ENCODE measurements around the gene BCO2.
A peak's percentile ranks its signal among the peaks of the same experiment; 100 is the strongest.
"Not testable (repeated sequence)": the region's sequence is repeated elsewhere in the genome, so short reads cannot be mapped to it uniquely, and the experiment has no call there.

Gene BCO2

GRCh38 chr11:112174789-112175598, at the start of gene BCO2:
BCO2 (plus strand) TSS chr11:112175512; CDS start chr11:112175602, 90 bp downstream.
- peak; percentile 31 for FAIRE-seq

DNA sequence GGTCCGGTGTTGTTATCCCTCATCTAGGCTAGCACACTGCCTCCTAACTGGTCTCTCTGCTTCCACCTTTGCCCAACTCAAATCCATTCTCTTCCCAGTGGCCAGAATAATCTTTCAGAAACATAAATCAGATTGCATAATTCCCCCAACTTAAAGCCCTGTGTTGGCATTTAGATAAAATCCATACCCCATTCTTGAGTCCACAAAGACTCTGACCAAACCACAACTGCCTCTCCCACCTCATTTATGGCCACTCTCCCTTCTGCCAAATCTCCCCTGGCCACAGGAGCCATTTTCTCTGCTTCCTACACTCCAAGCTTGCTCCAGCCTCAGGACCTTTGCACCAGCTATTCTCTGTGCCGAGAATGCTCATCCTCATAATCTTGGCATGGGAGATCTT, 48.3 kb upstream of the BCO2 start:
- FAIRE-seq = no peak

DNA sequence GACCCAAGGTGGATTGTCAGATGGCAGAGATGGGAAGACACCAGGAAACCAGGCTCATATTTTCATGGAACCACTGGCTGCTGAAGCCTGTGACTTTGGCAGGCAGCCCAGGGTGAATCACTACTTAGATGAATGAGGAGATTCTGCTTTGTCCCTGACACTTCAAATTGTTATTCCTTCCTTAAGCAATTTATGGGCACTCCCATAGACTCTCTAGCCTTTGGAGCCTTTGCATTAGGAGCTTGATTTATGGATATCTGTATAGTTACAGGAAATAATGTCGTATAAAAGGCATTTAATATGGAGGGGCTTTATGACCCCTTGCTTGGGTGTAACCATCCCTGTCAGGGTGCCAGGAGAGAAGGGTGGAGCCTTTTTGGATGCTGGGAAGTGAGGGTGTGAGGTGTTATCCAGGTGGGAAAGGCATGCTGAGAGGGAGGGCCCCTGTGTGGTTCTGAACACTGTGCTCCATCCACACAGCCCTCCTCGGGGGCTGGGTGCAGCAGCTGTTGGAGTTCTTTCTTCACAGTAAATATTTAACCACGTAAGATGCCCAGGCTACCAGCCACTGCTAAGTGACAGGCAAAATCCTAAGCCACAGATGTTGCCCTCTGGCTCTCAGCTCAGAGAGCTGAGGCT, 46.7 kb upstream of the BCO2 start:
- FAIRE-seq = peak; percentile 38

GRCh38 chr11:112129656-112130055, 45.7 kb upstream of the BCO2 start:
- no peak for FAIRE-seq

DNA sequence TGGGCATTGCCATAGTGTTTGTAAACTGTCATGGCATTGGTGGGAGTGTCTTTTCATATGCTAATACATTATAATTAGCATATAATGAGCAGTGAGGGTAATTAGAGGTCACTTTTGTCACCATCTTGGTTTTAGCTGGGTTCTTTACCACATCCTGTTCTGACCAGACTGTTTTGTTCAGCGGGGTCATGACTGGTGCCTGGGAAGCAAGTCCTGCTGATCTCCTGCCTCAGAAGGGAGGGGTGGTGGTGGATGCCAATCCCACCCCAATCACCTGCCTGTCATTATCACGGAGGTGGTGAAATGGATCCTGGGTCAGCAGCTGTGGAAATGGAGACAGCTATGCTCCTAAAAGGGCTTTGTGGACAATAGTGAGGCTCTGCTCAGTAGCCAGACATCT, 42.6 kb upstream of the BCO2 start:
- FAIRE-seq = no peak

- no peak for FAIRE-seq
Measured at GRCh38 chr11:112134473-112134872, 40.8 kb upstream of the BCO2 start.

DNA sequence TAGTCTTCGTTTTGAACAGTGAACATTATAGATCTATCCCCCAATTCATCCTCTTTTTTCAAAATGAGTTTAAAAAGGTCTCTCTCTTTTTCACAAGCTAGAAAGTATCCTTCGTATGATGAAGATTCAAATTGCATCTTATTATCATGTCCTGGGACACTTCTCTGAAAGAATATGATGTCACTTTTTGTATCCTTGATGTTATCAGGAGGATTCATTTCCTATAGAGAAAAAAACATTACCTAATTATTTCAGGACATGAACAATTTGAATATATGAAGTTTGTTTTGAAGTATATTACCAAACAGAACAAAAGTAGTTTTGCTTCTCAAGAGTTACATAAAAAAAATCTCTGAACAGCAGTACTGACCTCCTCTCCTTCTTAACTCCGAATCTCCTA, 31.7 kb upstream of the BCO2 start:
- FAIRE-seq = no peak

- FAIRE-seq = no peak
Measured at GRCh38 chr11:112150517-112150916, 24.8 kb upstream of the BCO2 start.

- FAIRE-seq = peak; percentile 51
Measured at GRCh38 chr11:112156153-112156955, 19.0 kb upstream of the BCO2 start.

GRCh38 chr11:112156956-112157766, 18.2 kb upstream of the BCO2 start:
- no peak for FAIRE-seq

GRCh38 chr11:112159098-112160065, 15.9 kb upstream of the BCO2 start:
- FAIRE-seq = no peak

DNA sequence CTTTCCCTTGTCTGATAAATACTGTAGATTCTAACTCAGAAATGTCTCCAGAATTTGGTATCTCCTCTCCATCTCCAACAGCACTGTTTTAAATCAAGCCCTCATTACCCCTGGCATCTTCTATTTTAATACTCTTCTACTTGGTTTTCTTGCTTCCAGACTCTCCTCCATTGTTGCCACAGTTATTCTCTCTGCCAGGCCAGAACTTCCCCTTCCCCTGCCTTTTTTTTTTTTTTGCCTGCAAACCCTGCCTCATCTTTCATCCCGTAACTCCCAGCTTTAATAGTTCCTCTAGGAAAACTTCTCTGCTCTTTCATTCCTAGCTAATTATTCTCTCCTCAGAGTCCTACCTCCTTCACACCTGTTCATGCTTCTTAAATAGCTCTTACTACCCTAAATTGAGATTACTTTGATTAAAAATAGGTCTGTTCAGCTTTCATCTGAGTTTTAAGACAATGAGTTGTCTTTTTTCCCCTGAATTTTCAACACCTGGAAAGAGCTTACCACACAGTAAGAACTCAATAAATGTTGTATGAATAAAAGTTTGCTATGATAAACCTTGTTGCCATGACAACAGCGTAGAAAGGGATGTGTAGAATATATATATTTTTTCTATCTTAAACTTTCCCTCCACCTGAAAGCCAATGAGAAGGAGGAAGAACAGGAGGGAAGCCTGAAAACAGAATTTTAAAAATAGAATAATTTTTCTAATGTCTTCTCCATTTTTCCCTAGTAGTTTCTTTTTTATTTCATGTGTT, 15.0 kb upstream of the BCO2 start:
- no peak for FAIRE-seq

- no peak for FAIRE-seq
Measured at GRCh38 chr11:112161012-112161411, 14.3 kb upstream of the BCO2 start.

DNA sequence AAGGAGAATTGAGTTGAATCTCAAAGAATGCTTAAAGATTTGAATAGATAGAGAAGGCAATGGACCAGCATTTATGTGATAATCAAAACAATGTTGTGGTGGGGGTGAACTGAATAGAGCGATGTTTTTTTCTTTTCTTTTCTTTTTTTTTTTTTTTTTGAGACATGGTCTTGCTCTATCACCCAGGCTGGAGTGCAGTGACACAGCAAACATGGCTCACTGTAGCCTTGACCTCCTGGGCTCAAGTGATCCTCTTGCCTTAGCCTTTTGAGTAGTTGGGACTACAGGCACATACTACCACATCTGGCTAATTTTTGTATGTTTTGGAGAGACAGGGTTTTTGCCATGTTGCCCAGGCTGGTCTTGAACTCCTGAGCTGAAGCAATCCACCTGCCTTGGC, 13.1 kb upstream of the BCO2 start:
- not testable (repeated sequence) for FAIRE-seq

DNA sequence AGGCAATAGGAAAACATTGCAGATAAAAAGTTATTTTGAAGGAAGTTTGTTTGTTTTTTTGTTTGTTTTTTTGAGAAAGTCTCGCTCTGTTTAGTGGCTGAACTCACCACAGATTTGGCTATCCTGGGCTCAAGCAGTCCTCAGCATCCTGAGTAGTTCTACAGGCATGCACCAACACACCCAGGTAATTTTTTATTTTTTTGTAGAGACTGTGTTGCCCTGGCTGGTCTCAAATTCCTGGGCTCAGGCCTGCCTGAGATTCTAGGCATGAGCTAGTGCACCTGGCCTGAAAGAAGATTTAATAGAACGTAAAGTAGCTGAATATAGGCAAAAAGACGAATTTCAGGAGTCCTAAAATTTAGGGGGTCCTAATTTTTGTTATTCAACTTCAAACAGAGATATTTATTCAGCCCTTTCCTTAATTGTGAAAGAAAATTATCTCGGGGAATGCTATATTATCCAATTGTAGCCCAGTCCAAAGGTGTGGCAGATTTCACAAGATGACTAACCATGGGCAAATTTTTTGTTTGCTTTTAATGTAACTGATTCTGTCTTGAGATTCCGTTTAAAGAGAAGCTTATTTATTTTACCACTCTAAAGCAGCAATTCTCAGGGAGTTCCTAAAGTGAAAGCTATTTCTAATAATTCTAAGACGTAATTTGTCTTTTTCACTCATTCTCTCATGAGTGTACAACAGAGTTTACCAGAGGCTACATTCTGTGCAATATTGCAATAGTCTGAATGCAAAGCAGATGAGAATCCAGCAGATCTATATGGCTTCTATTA, 12.4 kb upstream of the BCO2 start:
- no peak for FAIRE-seq

- no peak for FAIRE-seq
Measured at GRCh38 chr11:112163875-112164685, 11.2 kb upstream of the BCO2 start, which contains the start of gene IL18. IL18 (minus strand) TSS chr11:112164094; CDS start chr11:112155053, 9,041 bp downstream.

DNA sequence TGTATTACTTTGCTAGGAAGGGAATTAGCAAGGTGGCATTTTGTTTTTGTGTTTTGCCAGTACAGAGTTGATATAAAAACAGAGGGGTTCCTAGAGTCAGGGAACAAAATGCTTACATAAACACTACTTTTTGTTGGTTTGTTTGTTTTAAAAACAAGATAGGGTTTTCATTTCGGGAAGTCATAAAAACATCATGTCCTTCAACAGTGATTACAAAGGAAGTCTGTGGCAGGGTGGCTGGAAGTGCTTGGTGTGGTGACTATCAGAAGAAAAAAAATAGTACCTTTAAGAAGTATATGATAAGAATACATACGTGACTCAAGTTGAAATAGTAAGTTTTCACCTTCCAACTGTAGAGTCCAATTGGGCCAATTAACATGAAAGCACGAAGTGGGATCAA, 10.3 kb upstream of the BCO2 start:
- no peak for FAIRE-seq

- peak; percentile 36 for FAIRE-seq
Measured at GRCh38 chr11:112166562-112166961, 8.8 kb upstream of the BCO2 start.

DNA sequence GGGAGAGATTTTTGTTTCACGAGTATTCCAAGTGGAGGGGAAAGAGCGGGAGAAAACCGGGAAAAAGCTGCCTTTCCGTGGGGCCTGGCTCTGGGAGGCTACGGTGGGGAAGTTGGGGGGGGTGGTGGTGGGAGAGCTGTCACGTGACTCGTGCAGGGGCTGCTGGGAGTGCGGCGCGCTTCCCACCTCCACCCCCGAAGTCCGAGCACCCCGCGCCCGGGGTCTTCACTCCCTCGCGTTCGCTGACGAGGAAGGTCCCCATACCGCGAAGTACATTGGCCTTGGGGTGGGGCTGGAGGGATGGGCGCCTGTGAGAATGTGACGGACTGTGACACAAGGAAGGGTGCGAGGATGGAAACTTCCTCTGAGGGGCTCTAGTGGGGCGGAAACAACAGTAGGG, 8.2 kb upstream of the BCO2 start, which contains the start of gene TEX12:
TEX12 (plus strand) TSS at position 228 of the 400 bp plus-strand sequence. CDS start 1,897 bp downstream, outside the sequence.
- FAIRE-seq = no peak
